Endothelial cell of umbilical vein (primary cell): ENCODE measurements around the gene GNB1L.

ENCODE experiments used
- EZH2 ChIP-seq: IDR thresholded peaks from 2 replicates; pipeline ENCODE4 v1.6.1; 2012; ENCODE audit warnings: borderline replicate concordance, low read depth, mild to moderate bottlenecking, moderate library complexity, low read length, inconsistent platforms; ENCODE audit not compliant: severe bottlenecking
- FOS ChIP-seq: IDR thresholded peaks from 2 replicates; pipeline ENCODE4 v1.6.1; 2011; ENCODE audit warnings: mild to moderate bottlenecking, low read length, moderate library complexity, borderline replicate concordance; ENCODE audit not compliant: insufficient read depth
- GATA2 ChIP-seq: IDR thresholded peaks from 2 replicates; pipeline ENCODE4 v1.7.0; 2011; ENCODE audit warnings: low read depth, mild to moderate bottlenecking, moderate library complexity, mixed read lengths, low read length; ENCODE audit not compliant: insufficient read length, insufficient read depth
- JUN ChIP-seq: IDR thresholded peaks from 2 replicates; pipeline ENCODE4 v1.6.1; 2011; ENCODE audit warnings: borderline replicate concordance, low read depth; ENCODE audit not compliant: insufficient read length, insufficient read depth
- MAX ChIP-seq: IDR thresholded peaks from 2 replicates; pipeline ENCODE4 v1.6.1; 2011; ENCODE audit not compliant: insufficient read depth, insufficient read length
- MYC ChIP-seq: IDR thresholded peaks from one replicate; pipeline ENCODE4 v1.6.1; 2011; ENCODE audit warnings: mild to moderate bottlenecking, low read depth, low read length
- POLR2A ChIP-seq: IDR thresholded peaks from 2 replicates; pipeline ENCODE4 v1.6.1; 2012; ENCODE audit warnings: low read depth, mild to moderate bottlenecking, control low read depth, low read length
- POLR2AphosphoS5 ChIP-seq: IDR thresholded peaks from 2 replicates; pipeline ENCODE4 v1.6.1; 2012; ENCODE audit warnings: low read depth, mild to moderate bottlenecking, control low read depth, low read length, moderate library complexity; ENCODE audit not compliant: insufficient read depth
- TF ChIP-seq, protein P1 (sequence below), 2 donors: IDR thresholded peaks; 1 replicate in 1 of 2; 2 replicates in 1 of 2; pipeline ENCODE4 v1.5.1; 2011; ENCODE audit warnings: low read length in 2 of 2, mild to moderate bottlenecking in 2 of 2, moderate library complexity in 2 of 2, control low read depth in 1 of 2, inconsistent platforms in 1 of 2, low read depth in 1 of 2; ENCODE audit not compliant: insufficient read depth in 1 of 2; ENCODE audit errors: extremely low read depth in 1 of 2

DNA sequence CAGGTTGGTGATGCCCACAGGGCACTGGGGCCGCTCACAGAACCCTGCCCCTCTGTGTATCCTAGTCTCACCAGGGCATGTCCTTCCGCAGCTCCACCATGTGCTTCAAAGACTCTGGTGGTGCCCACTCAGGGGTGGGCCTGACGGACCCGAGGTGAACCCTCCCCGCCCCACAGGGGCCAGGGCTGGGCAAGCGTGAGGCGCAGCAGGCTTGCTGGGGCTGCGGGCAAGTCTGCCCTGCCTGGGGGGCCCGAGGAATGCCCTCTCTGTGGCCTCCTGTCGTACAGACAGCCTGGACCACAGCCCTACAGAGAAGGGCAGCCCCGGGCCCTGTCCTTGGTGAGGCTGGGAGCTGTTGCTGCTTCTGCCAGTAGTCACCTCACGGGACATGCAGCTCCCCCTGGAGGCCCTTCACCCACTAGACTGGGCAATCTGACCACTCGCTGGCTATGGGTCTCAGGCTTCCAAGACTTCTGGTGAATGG, 53.9 kb downstream of the GNB1L start:
- TF ChIP-seq POLR2A (no peak), MAX (no peak), POLR2AphosphoS5 (no peak), EZH2 (no peak), MYC (no peak), FOS (no peak), GATA2 (no peak), JUN (no peak)
- TF ChIP-seq, protein P1, sequence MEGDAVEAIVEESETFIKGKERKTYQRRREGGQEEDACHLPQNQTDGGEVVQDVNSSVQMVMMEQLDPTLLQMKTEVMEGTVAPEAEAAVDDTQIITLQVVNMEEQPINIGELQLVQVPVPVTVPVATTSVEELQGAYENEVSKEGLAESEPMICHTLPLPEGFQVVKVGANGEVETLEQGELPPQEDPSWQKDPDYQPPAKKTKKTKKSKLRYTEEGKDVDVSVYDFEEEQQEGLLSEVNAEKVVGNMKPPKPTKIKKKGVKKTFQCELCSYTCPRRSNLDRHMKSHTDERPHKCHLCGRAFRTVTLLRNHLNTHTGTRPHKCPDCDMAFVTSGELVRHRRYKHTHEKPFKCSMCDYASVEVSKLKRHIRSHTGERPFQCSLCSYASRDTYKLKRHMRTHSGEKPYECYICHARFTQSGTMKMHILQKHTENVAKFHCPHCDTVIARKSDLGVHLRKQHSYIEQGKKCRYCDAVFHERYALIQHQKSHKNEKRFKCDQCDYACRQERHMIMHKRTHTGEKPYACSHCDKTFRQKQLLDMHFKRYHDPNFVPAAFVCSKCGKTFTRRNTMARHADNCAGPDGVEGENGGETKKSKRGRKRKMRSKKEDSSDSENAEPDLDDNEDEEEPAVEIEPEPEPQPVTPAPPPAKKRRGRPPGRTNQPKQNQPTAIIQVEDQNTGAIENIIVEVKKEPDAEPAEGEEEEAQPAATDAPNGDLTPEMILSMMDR (IDR thresholded peaks at IDR 0.05; ENCODE audit: extremely low read depth in 1 of 2, insufficient read depth in 1 of 2, low read depth in 1 of 2, low read length in 2 of 2) = peak; percentile 24 to 65
